Cardiac muscle cell (in vitro differentiated cells and primary cell): ENCODE results near the gene HOXD3. TPM values are rescaled to one million over a fixed set of nuclear protein-coding genes. Genes with fewer than 3 reads are reported as not detected.

Experiments
- DNase-seq, 2 donors: peaks; one replicate each; pipeline versions ENCODE4 v3.0.0 to v3.0.0-alpha.2; 2010 to 2017; ENCODE audit warnings: low read depth in 1 of 2, low spot score in 1 of 2
- H3K27ac ChIP-seq: fragments of 200-600 bp; sonication (generic); 2 replicates; pipeline ENCODE4 v1.5.1; 2016
- H3K27me3 ChIP-seq: fragments of 200-600 bp; sonication (generic); 2 replicates; pipeline ENCODE4 v1.6.0; 2016; ENCODE audit warnings: control low read depth
- H3K36me3 ChIP-seq: fragments of 200-600 bp; sonication (generic); 2 replicates; pipeline ENCODE4 v1.5.1; 2016; ENCODE audit warnings: control low read depth
- H3K4me1 ChIP-seq: fragments of 200-600 bp; sonication (generic); 2 replicates; pipeline ENCODE4 v1.8.1; 2017; ENCODE audit warnings: low read depth, mild to moderate bottlenecking, mixed run types
- H3K4me3 ChIP-seq: fragments of 200-600 bp; sonication (generic); 2 replicates; pipeline ENCODE4 v1.5.1; 2016; ENCODE audit warnings: mild to moderate bottlenecking
- H3K9me3 ChIP-seq: fragments of 200-600 bp; sonication (generic); 2 replicates; pipeline ENCODE4 v1.5.1; 2017; ENCODE audit warnings: low read depth, mild to moderate bottlenecking, control low read depth
- polyA plus RNA-seq: library from polyadenylated mRNA; unstranded; fragments of >200 nt; fragmentation: Nextera tagmentation; extraction: Ambion mirVana; gene quantifications from 2 replicates; pipeline ENCODE4 v1.2.1, GENCODE V29; 2016
- total RNA-seq: library from RNA; depleted of rRNA; stranded (reverse); fragments of >200 nt; gene quantifications from 2 replicates; pipeline ENCODE4 v1.2.3, GENCODE V29; 2016
- TF ChIP-seq, protein P1 (sequence below): IDR thresholded peaks from 2 replicates; pipeline ENCODE4 v1.5.1; 2012; ENCODE audit warnings: low read depth, mild to moderate bottlenecking, low read length

Gene HOXD3
- total and polyA plus RNA-seq, 2 experiments from 2014 or later, result 0.12 TPM; not detected in 1

DNA sequence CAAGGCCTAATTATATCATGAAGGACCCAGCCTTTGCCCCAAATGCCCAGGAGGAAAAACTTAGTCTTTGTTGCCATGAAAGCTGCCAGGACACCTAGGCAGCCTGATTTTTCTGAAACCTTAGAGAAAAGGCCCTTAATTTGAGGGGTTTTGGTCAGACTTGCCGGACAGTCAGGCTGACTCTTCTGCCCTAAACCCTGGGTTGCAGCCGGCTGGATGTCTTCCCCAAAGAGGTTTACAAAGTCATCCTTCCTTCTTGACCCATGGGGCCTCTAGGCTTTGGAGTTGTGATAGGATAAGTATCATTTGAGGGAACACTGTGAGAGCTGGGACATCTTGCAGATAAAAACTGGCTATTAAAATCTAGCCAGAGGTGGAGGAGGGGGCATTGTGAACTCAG lies 28.9 kb downstream of the HOXD3 start:
- Histone ChIP-seq H3K4me1 (no peaks in the 10 kb centered on the region), H3K36me3 (no peaks in the 10 kb centered on the region), H3K27ac (no peak overlapping the region), H3K4me3 (no peak overlapping the region), H3K27me3 (peaks cover 100% of the 10 kb centered on the region), H3K9me3 (no peaks in the 10 kb centered on the region)
- DNase-seq, result no peak
- TF ChIP-seq, protein P1, sequence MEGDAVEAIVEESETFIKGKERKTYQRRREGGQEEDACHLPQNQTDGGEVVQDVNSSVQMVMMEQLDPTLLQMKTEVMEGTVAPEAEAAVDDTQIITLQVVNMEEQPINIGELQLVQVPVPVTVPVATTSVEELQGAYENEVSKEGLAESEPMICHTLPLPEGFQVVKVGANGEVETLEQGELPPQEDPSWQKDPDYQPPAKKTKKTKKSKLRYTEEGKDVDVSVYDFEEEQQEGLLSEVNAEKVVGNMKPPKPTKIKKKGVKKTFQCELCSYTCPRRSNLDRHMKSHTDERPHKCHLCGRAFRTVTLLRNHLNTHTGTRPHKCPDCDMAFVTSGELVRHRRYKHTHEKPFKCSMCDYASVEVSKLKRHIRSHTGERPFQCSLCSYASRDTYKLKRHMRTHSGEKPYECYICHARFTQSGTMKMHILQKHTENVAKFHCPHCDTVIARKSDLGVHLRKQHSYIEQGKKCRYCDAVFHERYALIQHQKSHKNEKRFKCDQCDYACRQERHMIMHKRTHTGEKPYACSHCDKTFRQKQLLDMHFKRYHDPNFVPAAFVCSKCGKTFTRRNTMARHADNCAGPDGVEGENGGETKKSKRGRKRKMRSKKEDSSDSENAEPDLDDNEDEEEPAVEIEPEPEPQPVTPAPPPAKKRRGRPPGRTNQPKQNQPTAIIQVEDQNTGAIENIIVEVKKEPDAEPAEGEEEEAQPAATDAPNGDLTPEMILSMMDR, result no peak

DNA sequence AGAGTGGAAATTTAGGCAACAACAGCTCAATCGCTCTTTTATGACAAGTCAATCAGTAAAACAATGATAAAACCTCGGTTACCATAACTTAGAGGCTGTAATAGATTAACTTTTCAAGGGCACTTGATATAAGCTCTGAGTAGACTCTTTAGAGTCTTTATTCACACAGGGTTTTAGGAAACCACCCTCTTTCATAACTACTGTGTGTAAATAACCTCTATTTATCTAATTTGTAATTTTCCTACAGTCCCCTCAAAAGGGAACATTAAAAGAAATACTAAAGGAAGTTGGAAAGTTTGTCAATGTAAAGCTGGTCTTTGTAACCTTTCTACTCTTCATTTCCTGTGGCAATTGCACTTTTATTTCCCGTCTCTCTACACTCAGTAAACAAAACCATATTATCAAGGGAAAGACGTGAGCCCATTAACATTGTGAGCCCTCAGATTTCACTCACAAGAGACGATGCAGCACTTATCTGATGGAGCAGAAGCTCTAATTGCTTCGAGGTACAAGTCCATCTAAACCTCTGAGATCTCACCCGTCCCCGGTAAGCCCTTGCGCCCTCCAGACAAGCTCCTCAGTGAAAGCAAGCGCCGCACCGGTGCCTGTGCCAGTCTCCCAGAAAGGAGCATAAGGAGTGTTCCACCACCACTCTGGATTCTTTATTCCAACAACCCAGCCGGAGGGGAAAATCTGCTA lies 30.2 kb downstream of the HOXD3 start:
- TF ChIP-seq, protein P1, result no peak
- no peaks in the 10 kb centered on the region for H3K9me3 ChIP-seq
- no peak overlapping the region for H3K27ac ChIP-seq
- H3K4me3 ChIP-seq, result no peak overlapping the region
- H3K36me3 ChIP-seq, result no peaks in the 10 kb centered on the region
- no peak for DNase-seq
- peaks cover 100% of the 10 kb centered on the region for H3K27me3 ChIP-seq
- no peaks in the 10 kb centered on the region for H3K4me1 ChIP-seq

DNA sequence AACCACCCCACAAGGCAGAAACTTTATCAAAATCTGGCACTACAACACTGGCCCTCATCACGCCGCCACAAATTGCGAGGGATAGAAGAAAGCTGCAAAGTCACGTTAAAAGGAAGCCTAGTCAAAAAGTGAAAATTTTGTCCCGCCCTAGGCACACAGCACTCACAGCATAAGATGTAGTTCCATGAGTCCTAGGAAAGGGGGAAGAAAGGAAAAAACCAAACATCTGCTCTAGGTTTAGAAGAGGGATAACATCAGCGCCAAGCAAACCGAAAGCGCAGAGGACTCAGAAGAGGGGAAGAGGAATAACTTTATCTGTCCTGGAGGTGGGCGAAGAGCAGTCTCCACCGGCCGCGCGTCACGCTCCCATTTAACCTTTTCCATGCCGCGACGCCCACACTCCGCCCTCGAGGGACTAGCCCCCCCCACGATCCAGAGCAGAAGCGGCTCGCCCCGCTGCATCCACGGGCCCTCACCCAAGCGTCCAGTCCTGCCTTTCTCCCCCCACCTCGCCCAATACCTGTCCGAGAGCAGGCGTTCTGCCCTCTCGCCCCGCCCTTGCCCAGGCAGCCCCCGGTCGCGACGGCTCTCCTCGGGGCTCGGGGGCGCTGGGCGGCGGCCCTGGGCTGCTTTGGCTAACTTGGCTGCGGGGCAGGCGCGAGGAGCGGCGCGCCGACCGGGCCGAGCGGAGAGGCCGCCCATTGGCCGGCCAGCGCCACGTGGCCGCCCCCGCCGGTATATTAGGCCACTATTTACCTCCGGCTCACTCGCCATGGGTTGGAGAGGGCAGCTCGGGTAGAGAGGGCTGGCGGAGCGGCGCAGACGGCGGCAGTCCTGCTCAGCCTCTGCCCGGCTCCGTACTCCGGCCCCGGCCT lies 31.0 kb downstream of the HOXD3 start, which contains the start of gene HOXD1:
HOXD1 (plus strand) TSS at position 770 of the 875 bp plus-strand sequence. CDS start 134 bp downstream, outside the sequence.
- peak within 1 kb of the TSS; percentile 33 for H3K4me3 ChIP-seq
- no peak within 1 kb of the TSS for H3K27ac ChIP-seq
- peaks cover 100% of the 10 kb centered on the region for H3K27me3 ChIP-seq
- no peaks in the 10 kb centered on the region for H3K36me3 ChIP-seq
- no peaks in the 10 kb centered on the region for H3K4me1 ChIP-seq
- TF ChIP-seq, protein P1, result no peak
- DNase-seq, result no peak
- no peaks in the 10 kb centered on the region for H3K9me3 ChIP-seq

DNA sequence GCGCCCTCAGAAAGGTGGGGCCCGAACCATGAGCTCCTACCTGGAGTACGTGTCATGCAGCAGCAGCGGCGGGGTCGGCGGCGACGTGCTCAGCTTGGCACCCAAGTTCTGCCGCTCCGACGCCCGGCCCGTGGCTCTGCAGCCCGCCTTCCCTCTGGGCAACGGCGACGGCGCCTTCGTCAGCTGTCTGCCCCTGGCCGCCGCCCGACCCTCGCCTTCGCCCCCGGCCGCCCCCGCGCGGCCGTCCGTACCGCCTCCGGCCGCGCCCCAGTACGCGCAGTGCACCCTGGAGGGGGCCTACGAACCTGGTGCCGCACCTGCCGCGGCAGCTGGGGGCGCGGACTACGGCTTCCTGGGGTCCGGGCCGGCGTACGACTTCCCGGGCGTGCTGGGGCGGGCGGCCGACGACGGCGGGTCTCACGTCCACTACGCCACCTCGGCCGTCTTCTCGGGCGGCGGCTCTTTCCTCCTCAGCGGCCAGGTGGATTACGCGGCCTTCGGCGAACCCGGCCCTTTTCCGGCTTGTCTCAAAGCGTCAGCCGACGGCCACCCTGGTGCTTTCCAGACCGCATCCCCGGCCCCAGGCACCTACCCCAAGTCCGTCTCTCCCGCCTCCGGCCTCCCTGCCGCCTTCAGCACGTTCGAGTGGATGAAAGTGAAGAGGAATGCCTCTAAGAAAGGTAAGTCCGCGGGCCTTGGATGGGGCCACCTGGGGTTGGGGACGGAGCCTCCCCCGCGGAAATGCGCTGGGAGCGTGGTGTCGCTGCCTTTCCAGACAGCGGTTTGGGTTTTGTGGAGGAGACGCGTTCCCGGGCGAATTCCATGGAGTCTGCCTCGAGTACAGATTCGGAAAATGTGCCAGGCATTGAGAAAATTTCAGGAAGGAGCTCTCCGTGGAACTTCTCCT lies 31.9 kb downstream of the HOXD3 start:
- TF ChIP-seq, protein P1, result no peak
- H3K9me3 ChIP-seq, result no peaks in the 10 kb centered on the region
- no peak for DNase-seq
- peak overlapping the region; percentile 33 for H3K4me3 ChIP-seq
- H3K4me1 ChIP-seq, result no peaks in the 10 kb centered on the region
- no peak overlapping the region for H3K27ac ChIP-seq
- no peaks in the 10 kb centered on the region for H3K36me3 ChIP-seq
- peaks cover 100% of the 10 kb centered on the region for H3K27me3 ChIP-seq
